ENCODE data around the gene NDUFS7. TPM values are rescaled to one million over a fixed set of nuclear protein-coding genes. Genes with fewer than 3 reads are reported as not detected.

The NDUFS7 gene
- total RNA-seq, 4 donors from 2014 or later, result 124 to 191 (median 165) TPM

- Histone ChIP-seq H3K27ac (peak overlapping the region in 3 of 4 donors; percentile 33 to 46 (median 38)), H3K9me3 (no peaks in the 10 kb centered on the region), H3K4me3 (no peak overlapping the region), H3K4me1 (peaks cover 33 to 51% (median 35%) of the 10 kb centered on the region in 3 donors), H3K36me3 (peaks cover 10 to 62% (median 24%) of the 10 kb centered on the region in 3 donors), H3K27me3 (no peaks in the 10 kb centered on the region)
- WGBS, 2 donors, result 55 to 70% methylated on average over 7 to 15 of the region's 39 CpGs
- intact Hi-C loops (cut with DNase I), result no loop called here
- DNase-seq, result no peak
- TF ChIP-seq POLR2A (IDR thresholded peaks at IDR 0.05) (no peak), CTCF (IDR thresholded peaks at IDR 0.05) (no peak)
Measured at GRCh38 chr19:1386945-1387683, 3.4 kb downstream of the NDUFS7 start.

- WGBS, 2 donors, result 85 to 94% methylated on average over 14 to 23 of the region's 45 CpGs
Measured at GRCh38 chr19:1387684-1388636, 4.3 kb downstream of the NDUFS7 start.

GRCh38 chr19:1388637-1389026, 4.9 kb downstream of the NDUFS7 start:
- intact Hi-C loops (cut with DNase I), result no loop called here
- Histone ChIP-seq H3K9me3 (no peaks in the 10 kb centered on the region), H3K4me1 (peaks cover 33 to 50% (median 35%) of the 10 kb centered on the region in 3 donors), H3K27ac (no peak overlapping the region), H3K27me3 (no peaks in the 10 kb centered on the region), H3K4me3 (no peak overlapping the region), H3K36me3 (peaks cover 10 to 77% (median 40%) of the 10 kb centered on the region in 3 donors)
- DNase-seq, result no peak
- WGBS, 2 donors, result 94 to 95% methylated on average over 5 to 6 of the region's 17 CpGs
- TF ChIP-seq POLR2A (IDR thresholded peaks at IDR 0.05), result no peak
- TF ChIP-seq CTCF (IDR thresholded peaks at IDR 0.05), result no peak

More at GRCh38 chr19:1387684-1388636, 4.3 kb downstream of the NDUFS7 start:
- H3K9me3 ChIP-seq, result no peaks in the 10 kb centered on the region
- no peak overlapping the region for H3K27ac ChIP-seq
- H3K36me3 ChIP-seq, result peaks cover 10 to 70% (median 33%) of the 10 kb centered on the region in 3 donors
- intact Hi-C loops (cut with DNase I), result no loop called here
- DNase-seq, result no peak
- H3K4me3 ChIP-seq, result no peak overlapping the region
- TF ChIP-seq CTCF (IDR thresholded peaks at IDR 0.05) (no peak), POLR2A (IDR thresholded peaks at IDR 0.05) (no peak)
- peaks cover 33 to 47% (median 35%) of the 10 kb centered on the region in 3 donors for H3K4me1 ChIP-seq
- H3K27me3 ChIP-seq, result no peaks in the 10 kb centered on the region

- intact Hi-C loops (cut with DNase I), result no loop called here
- Histone ChIP-seq H3K9me3 (no peaks in the 10 kb centered on the region), H3K4me3 (no peak overlapping the region), H3K27ac (no peak overlapping the region), H3K4me1 (peaks cover 37 to 53% (median 38%) of the 10 kb centered on the region in 3 donors), H3K36me3 (peaks cover 10 to 79% (median 40%) of the 10 kb centered on the region in 3 donors), H3K27me3 (no peaks in the 10 kb centered on the region)
- TF ChIP-seq CTCF (IDR thresholded peaks at IDR 0.05) (no peak), POLR2A (IDR thresholded peaks at IDR 0.05) (no peak)
- WGBS, 2 donors, result 92 to 93% methylated on average over 36 to 39 of the region's 39 CpGs
- DNase-seq, result no peak
Measured at GRCh38 chr19:1389033-1389940, 5.6 kb downstream of the NDUFS7 start.

Data from esophagus squamous epithelium (tissue), 5 donors.